CD1c-positive myeloid dendritic cell (primary cell): ENCODE data around the gene MED17.

Source experiments
- DNase-seq: peaks from one replicate; pipeline ENCODE4 v3.0.0-alpha.2; 2016; ENCODE audit errors: extremely low spot score

MED17 gene

GRCh38 chr11:93849751-93850593, 65.9 kb downstream of the MED17 start:
- DNase-seq = no peak

- DNase-seq = no peak
These were observed 66.5 kb downstream of the MED17 start, which contains the start of gene VSTM5 for GRCh38 chr11:93850594-93851018. Gene VSTM5 (minus strand): TSS chr11:93850618. CDS start chr11:93850502, 116 bp downstream.

- no peak for DNase-seq
These were observed 68.2 kb downstream of the MED17 start for GRCh38 chr11:93852242-93852641.

- no peak for DNase-seq
These were observed 73.5 kb downstream of the MED17 start for GRCh38 chr11:93857413-93858120.

- no peak for DNase-seq
These were observed 74.2 kb downstream of the MED17 start for GRCh38 chr11:93858121-93858775.

- no peak for DNase-seq
These were observed 77.7 kb downstream of the MED17 start for GRCh38 chr11:93861808-93862207.
